GM12878 (cell line): ENCODE measurements around the gene DLG2. TPM values are rescaled to one million over a fixed set of nuclear protein-coding genes. Genes with fewer than 3 reads are reported as not detected.

ENCODE experiments used
- ATAC-seq: fragments of 200-7000 bp; cut with Tn5 transposase; 3 replicates; pipeline ENCODE4 v1.9.1; 2020; ENCODE audit warnings: mild to moderate bottlenecking, moderate library complexity
- BruUV-seq: library from RNA; stranded (reverse); fragments of 400-500 nt; replicated peaks from 2 replicates; lab custom pipeline; 2021; lab: Mats Ljungman, UMichigan
- CTCF ChIA-PET: fragments of 300-600 bp; sonication (Branson Sonifier 250); formaldehyde crosslinking; extraction: SDS; loops from one replicate; lab custom pipeline; 2021; ENCODE audit warnings: inconsistent platforms; lab: Yijun Ruan, JAX
- POLR2A ChIA-PET: fragments of 350-600 bp; formaldehyde crosslinking; extraction: SDS; loops from one replicate; lab custom pipeline; 2021; ENCODE audit warnings: inconsistent platforms; lab: Charles Lee
- RAD21 ChIA-PET: fragments of 300-600 bp; sonication (Branson Sonifier 250); formaldehyde crosslinking; loops from one replicate; lab custom pipeline; 2023; ENCODE audit warnings: antibody characterized with exemption; ENCODE audit not compliant: unreplicated experiment; lab: Charles Lee
- SMC1A ChIA-PET: fragments of 300-600 bp; sonication (Branson Sonifier 250); formaldehyde crosslinking; loops from one replicate; lab custom pipeline; 2023; ENCODE audit not compliant: unreplicated experiment, uncharacterized antibody; lab: Charles Lee
- DNase-seq: peaks from one replicate; pipeline ENCODE4 v3.0.0-alpha.2; 2011; ENCODE audit warnings: low read depth, low spot score
- FAIRE-seq: peaks from 3 replicates; lab custom pipeline; 2011; peaks lifted over from hg19 to GRCh38; lab: Jason Lieb, UNC
- H2AFZ ChIP-seq: 2 replicates; pipeline ENCODE4 v1.6.0; 2011; ENCODE audit warnings: low read depth, low read length, control low read depth; ENCODE audit not compliant: control insufficient read depth
- H3K27ac ChIP-seq: 2 replicates; pipeline ENCODE4 v1.5.1; 2011; ENCODE audit warnings: control low read depth; ENCODE audit not compliant: control insufficient read depth, insufficient read depth
- H3K27me3 ChIP-seq, 2 experiments: replicated peaks in 1 of 2; 2 replicates each; pipeline versions ENCODE4 v1.6.0 to v1.6.1; 2011; ENCODE audit warnings: low read length in 1 of 2; ENCODE audit not compliant: control insufficient read depth in 2 of 2, insufficient read depth in 2 of 2
- H3K36me3 ChIP-seq, 2 experiments: 2 replicates each; pipeline ENCODE4 v1.5.1; 2011; ENCODE audit warnings: low read length in 1 of 2; ENCODE audit not compliant: control insufficient read depth in 2 of 2, insufficient read depth in 2 of 2
- H3K4me1 ChIP-seq: 2 replicates; pipeline ENCODE4 v1.6.1; 2011; ENCODE audit warnings: mild to moderate bottlenecking, low read length, moderate library complexity, mixed read lengths; ENCODE audit not compliant: control insufficient read depth, insufficient read depth
- H3K4me2 ChIP-seq: 2 replicates; pipeline ENCODE4 v1.6.0; 2011; ENCODE audit warnings: control low read depth; ENCODE audit not compliant: control insufficient read depth, insufficient read depth
- H3K4me3 ChIP-seq: fragments of 200-600 bp; sonication (generic); 2 replicates; pipeline ENCODE4 v1.5.1; 2016
- H3K79me2 ChIP-seq: 2 replicates; pipeline ENCODE4 v1.6.0; 2011; ENCODE audit warnings: low read length; ENCODE audit not compliant: control insufficient read depth, insufficient read depth
- H3K9ac ChIP-seq: 2 replicates; pipeline ENCODE4 v1.8.0; 2011; ENCODE audit warnings: low read length, control low read depth, mixed read lengths; ENCODE audit not compliant: control insufficient read depth, insufficient read depth
- H3K9me3 ChIP-seq: replicated peaks from 3 replicates; pipeline ENCODE4 v1.5.1; 2011; ENCODE audit warnings: mild to moderate bottlenecking, low read length; ENCODE audit not compliant: control insufficient read depth, insufficient read depth
- H4K20me1 ChIP-seq: 2 replicates; pipeline ENCODE4 v1.6.0; 2011; ENCODE audit not compliant: control insufficient read depth, insufficient read depth
- BCLAF1 ChIP-seq: fragments of 450-650 bp; IDR thresholded peaks from 2 replicates; pipeline ENCODE4 v1.6.1; 2017; ENCODE audit warnings: antibody characterized with exemption, mild to moderate bottlenecking, moderate library complexity
- BHLHE40 ChIP-seq, 2 experiments: fragments of 450-650 bp in 1 of 2; IDR thresholded peaks; 2 replicates each; pipeline ENCODE4 v1.6.1; 2011 to 2017; ENCODE audit warnings: low read depth in 2 of 2, borderline replicate concordance in 1 of 2, improper control_type of control experiment in 1 of 2, low read length in 1 of 2, mild to moderate bottlenecking in 1 of 2
- BMI1 ChIP-seq: fragments of 450-650 bp; IDR thresholded peaks from 2 replicates; pipeline ENCODE4 v1.6.1; 2016; ENCODE audit warnings: mild to moderate bottlenecking, moderate library complexity, borderline replicate concordance
- BRCA1 ChIP-seq: IDR thresholded peaks from 2 replicates; pipeline ENCODE4 v1.6.1; 2011; ENCODE audit warnings: low read depth, low read length, improper control_type of control experiment
- GABPA ChIP-seq: IDR thresholded peaks from 2 replicates; pipeline ENCODE4 v1.6.1; 2014; ENCODE audit warnings: antibody characterized with exemption, low read depth, mild to moderate bottlenecking, inconsistent platforms
- NFYA ChIP-seq: IDR thresholded peaks from 2 replicates; pipeline ENCODE4 v1.6.1; 2011; ENCODE audit warnings: low read depth, mild to moderate bottlenecking, low read length, improper control_type of control experiment, borderline replicate concordance
- NKRF ChIP-seq: fragments of 450-650 bp; conservative IDR thresholded peaks from 2 replicates; pipeline ENCODE4 v1.6.1; 2017; ENCODE audit warnings: mild to moderate bottlenecking, moderate library complexity
- NR2C2 ChIP-seq: IDR thresholded peaks from 2 replicates; pipeline ENCODE4 v1.6.1; 2011; ENCODE audit warnings: borderline replicate concordance, low read depth; ENCODE audit not compliant: control insufficient read depth, insufficient read length
- NRF1 ChIP-seq: conservative IDR thresholded peaks from 2 replicates; pipeline ENCODE4 v1.6.1; 2011; ENCODE audit warnings: mild to moderate bottlenecking, low read depth, low read length, improper control_type of control experiment
- POLR2A ChIP-seq: IDR thresholded peaks from 2 replicates; pipeline ENCODE4 v1.6.1; 2011; ENCODE audit warnings: low read depth, mild to moderate bottlenecking, low read length
- POU2F2 ChIP-seq: IDR thresholded peaks from 3 replicates; pipeline ENCODE4 v1.6.1; 2011; ENCODE audit warnings: low read depth, mild to moderate bottlenecking, low read length, borderline replicate concordance
- RELA ChIP-seq: fragments of 450-650 bp; IDR thresholded peaks from 2 replicates; pipeline ENCODE4 v1.8.0; 2014; ENCODE audit warnings: borderline replicate concordance; ENCODE audit not compliant: partially characterized antibody
- SMARCA5 ChIP-seq: fragments of 450-650 bp; IDR thresholded peaks from 2 replicates; pipeline ENCODE4 v1.6.1; 2017; ENCODE audit warnings: mild to moderate bottlenecking
- TBL1XR1 ChIP-seq: IDR thresholded peaks from 2 replicates; pipeline ENCODE4 v1.6.1; 2012; ENCODE audit warnings: low read depth, low read length, improper control_type of control experiment
- YBX1 ChIP-seq: fragments of 450-650 bp; IDR thresholded peaks from 2 replicates; pipeline ENCODE4 v1.6.1; 2016; ENCODE audit warnings: antibody characterized with exemption
- ZNF384 ChIP-seq: IDR thresholded peaks from 2 replicates; pipeline ENCODE4 v1.6.1; 2012; ENCODE audit warnings: low read depth, mild to moderate bottlenecking, low read length, improper control_type of control experiment, borderline replicate concordance
- ZZZ3 ChIP-seq: IDR thresholded peaks from 2 replicates; pipeline ENCODE4 v1.6.1; 2011; ENCODE audit warnings: low read depth; ENCODE audit not compliant: control insufficient read depth, insufficient read length
- in situ Hi-C: fragments of 300-500 bp; cut with MboI; formaldehyde crosslinking; loops from 9 replicates; pipeline ENCODE4 v1.14.3; 2018; ENCODE audit warnings: mixed read lengths
- intact Hi-C: fragments of 100-400 bp; cut with micrococcal nuclease; formaldehyde crosslinking; loops from one replicate; pipeline ENCODE4 v1.14.2; 2022; ENCODE audit not compliant: unreplicated experiment
- polyA plus RNA-seq, 11 experiments: library from polyadenylated mRNA; depleted of rRNA in 4 of 11; unstranded in 6 of 11; stranded (reverse) in 5 of 11; fragments of >200 nt; fragmentation: Nextera tagmentation in 4 of 11; fragmentation: Illumina TruSeq in 1 of 11; extraction: Ambion mirVana in 4 of 11; extraction: Trizol in 1 of 11; gene quantifications; 1 replicate in 1 of 11; 2 replicates in 10 of 11; pipeline versions ENCODE4 v1.2.1 to v1.2.3, GENCODE V29; 2011 to 2016; ENCODE audit warnings: inconsistent platforms in 2 of 11, missing spikeins in 2 of 11, low read depth in 1 of 11
- total RNA-seq, 4 experiments: library from RNA; depleted of rRNA in 3 of 4; stranded (reverse); fragments of >200 nt in 3 of 4; fragmentation: Illumina TruSeq in 1 of 4; extraction: Trizol in 1 of 4; gene quantifications; 2 replicates each; pipeline versions ENCODE4 v1.2.1 to v1.2.3, GENCODE V29; 2013 to 2021
- TF ChIP-seq, protein P1 (sequence below): IDR thresholded peaks from 2 replicates; pipeline ENCODE4 v1.6.1; 2012; ENCODE audit warnings: low read depth, low read length, improper control_type of control experiment

The DLG2 gene
- total and polyA plus RNA-seq, 10 of the 15 experiments (the other 5 are each of a cell fraction or from before 2014, with no cell fraction given) = 0.09 to 0.98 (median 0.35) TPM

GRCh38 chr11:84106541-84106940, 1520.6 kb downstream of the DLG2 start:
- H3K9ac ChIP-seq = no peak overlapping the region
- no peak overlapping the region for H2AFZ ChIP-seq
- RAD21 ChIA-PET = no interaction called here
- no peak for TF ChIP-seq NFYA
- TF ChIP-seq YBX1 = no peak
- TF ChIP-seq POLR2A = no peak
- TF ChIP-seq, protein P1, sequence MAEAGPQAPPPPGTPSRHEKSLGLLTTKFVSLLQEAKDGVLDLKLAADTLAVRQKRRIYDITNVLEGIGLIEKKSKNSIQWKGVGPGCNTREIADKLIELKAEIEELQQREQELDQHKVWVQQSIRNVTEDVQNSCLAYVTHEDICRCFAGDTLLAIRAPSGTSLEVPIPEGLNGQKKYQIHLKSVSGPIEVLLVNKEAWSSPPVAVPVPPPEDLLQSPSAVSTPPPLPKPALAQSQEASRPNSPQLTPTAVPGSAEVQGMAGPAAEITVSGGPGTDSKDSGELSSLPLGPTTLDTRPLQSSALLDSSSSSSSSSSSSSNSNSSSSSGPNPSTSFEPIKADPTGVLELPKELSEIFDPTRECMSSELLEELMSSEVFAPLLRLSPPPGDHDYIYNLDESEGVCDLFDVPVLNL = no peak
- no peak for TF ChIP-seq BRCA1
- no peak for TF ChIP-seq SMARCA5
- no peak for TF ChIP-seq GABPA
- TF ChIP-seq NKRF = no peak
- TF ChIP-seq BMI1 = no peak
- TF ChIP-seq BHLHE40 (IDR thresholded peaks at IDR 0.05; ENCODE audit: borderline replicate concordance in 1 of 2, low read depth in 2 of 2, low read length in 1 of 2) = no peak
- TF ChIP-seq BCLAF1 = no peak
- no peak for TF ChIP-seq TBL1XR1
- TF ChIP-seq RELA = no peak
- no peak for TF ChIP-seq ZZZ3
- no peak for TF ChIP-seq POU2F2
- TF ChIP-seq NRF1 = no peak
- TF ChIP-seq ZNF384 = no peak
- no peak for TF ChIP-seq NR2C2
- ATAC-seq (no peak), FAIRE-seq (no peak), DNase-seq (no peak)
- H3K27ac ChIP-seq = no peak overlapping the region
- H3K9me3 ChIP-seq = no peaks in the 10 kb centered on the region
- no peak overlapping the region for H3K4me2 ChIP-seq
- H3K27me3 ChIP-seq = no peaks in the 10 kb centered on the region
- CTCF ChIA-PET = no interaction called here
- SMC1A ChIA-PET = no interaction called here
- POLR2A ChIA-PET = no interaction called here
- H3K4me3 ChIP-seq = no peak overlapping the region
- intact Hi-C loops = no loop called here
- no peaks in the 10 kb centered on the region for H4K20me1 ChIP-seq
- H3K4me1 ChIP-seq = no peaks in the 10 kb centered on the region
- H3K36me3 ChIP-seq = no peaks in the 10 kb centered on the region
- in situ Hi-C loops = no loop called here
- BruUV-seq = no TSS peak
- no peaks in the 10 kb centered on the region for H3K79me2 ChIP-seq
